Psoas muscle (tissue), 8 donors: ENCODE measurements around the gene ADM2. TPM values are rescaled to one million over a fixed set of nuclear protein-coding genes. Genes with fewer than 3 reads are reported as not detected.

Experiments
- ATAC-seq, 4 donors: fragments of 200-7000 bp; cut with Tn5 transposase; one replicate each; pipeline ENCODE4 v1.9.1; 2020; ENCODE audit warnings: moderate library complexity in 3 of 4, mild to moderate bottlenecking in 2 of 4
- DNase-seq, 2 donors: peaks; one replicate each; pipeline ENCODE4 v3.0.0-alpha.2; 2020
- H3K27ac ChIP-seq: fragments of 200-600 bp; one replicate; pipeline ENCODE4 v1.8.0; 2022
- H3K27me3 ChIP-seq, 3 donors: fragments of 200-600 bp in 1 of 3; one replicate each; pipeline versions ENCODE4 v1.6.1 to v1.8.0; 2013 to 2022; ENCODE audit warnings: low read length in 2 of 3, mild to moderate bottlenecking in 2 of 3, moderate library complexity in 1 of 3; ENCODE audit not compliant: insufficient read depth in 3 of 3
- H3K36me3 ChIP-seq, 2 donors: fragments of 200-600 bp in 1 of 2; one replicate each; pipeline versions ENCODE4 v1.6.1 to v1.8.0; 2013 to 2022; ENCODE audit warnings: low read depth in 1 of 2, mild to moderate bottlenecking in 1 of 2, moderate library complexity in 1 of 2; ENCODE audit not compliant: insufficient read depth in 1 of 2
- H3K4me1 ChIP-seq: fragments of 200-600 bp; one replicate; pipeline ENCODE4 v1.8.0; 2022
- H3K4me3 ChIP-seq: fragments of 200-600 bp; one replicate; pipeline ENCODE4 v1.8.0; 2022; ENCODE audit warnings: mild to moderate bottlenecking
- H3K9me3 ChIP-seq: fragments of 200-600 bp; one replicate; pipeline ENCODE4 v1.8.0; 2022
- WGBS, 3 donors: extraction: QIAGEN DNeasy Blood & Tissue Kit; methylation state at CpG; one replicate each; pipeline versions ENCODE4 v1.1.6 to v1.1.7; 2013; 5-methylcytosine and 5-hydroxymethylcytosine counted together
- intact Hi-C, 2 donors: fragments of 100-400 bp; cut with DNase I; formaldehyde crosslinking; loops; one replicate each; pipeline versions ENCODE4 v1.11.0 to v1.14.2; 2022
- polyA plus RNA-seq, 3 donors: library from polyadenylated mRNA; stranded (reverse); fragments of 200-250 nt; gene quantifications; one replicate each; pipeline ENCODE4 v1.2.3, GENCODE V29; 2013
- total RNA-seq, 4 donors: library from RNA; stranded (reverse); fragmentation: NEBNext Ultra II Directional in 2 of 4; extraction: Animal tissue kit (Norgen Biotek cat#: 25700) in 2 of 4; gene quantifications; one replicate each; pipeline versions ENCODE4 v1.2.1 to v1.2.4, GENCODE V29; 2021 to 2023
- TF ChIP-seq, protein P1 (sequence below): fragments of 200-600 bp; IDR thresholded peaks from one replicate; pipeline ENCODE4 v1.8.0; 2022; ENCODE audit warnings: antibody characterized with exemption
- donor health status: healthy with polysubstance abuse.
- donor health status: DM: no; HTN: no; CAD: no; lungs with moderate emphysema.
- donor health status: Bipolar disorder and iron deficiency.
- donor health status: healthy.
- donor health status: DM: yes; HTN: yes; CAD: no.
- donor health status: DM: no; HTN: no; CAD: no.
- donor health status: DM: no; HTN: no; CAD: no.
- donor health status: DM: yes; HTN: yes; CAD: no.

The ADM2 gene
- total and polyA plus RNA-seq, 7 donors, result 0.01 to 0.21 (median 0.05) TPM; not detected in 4

DNA sequence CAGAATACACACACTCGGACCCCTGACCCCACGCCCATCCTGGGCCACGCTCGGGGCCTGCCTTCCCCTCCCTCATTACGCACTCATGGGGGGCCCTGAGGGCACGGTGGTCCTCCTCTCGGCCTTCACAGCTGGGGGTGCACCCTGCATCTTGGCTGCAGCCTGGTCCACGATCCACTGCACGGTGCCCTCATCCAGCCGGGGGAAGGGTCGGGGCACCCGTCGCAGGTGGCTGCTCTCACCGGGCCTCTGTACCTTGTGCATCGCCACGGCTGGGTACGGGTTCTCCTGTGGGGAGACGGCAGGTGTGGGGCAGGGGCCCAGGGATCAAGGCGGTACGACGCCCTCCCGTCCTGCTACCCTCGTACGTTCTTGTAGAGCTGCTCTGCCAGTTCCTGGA, 16.9 kb upstream of the ADM2 start:
- Histone ChIP-seq H3K36me3 (peaks cover 3 to 83% of the 10 kb centered on the region in 2 donors), H3K4me1 (peaks cover 7% of the 10 kb centered on the region), H3K4me3 (no peak overlapping the region), H3K27ac (no peak overlapping the region), H3K27me3 (no peaks in the 10 kb centered on the region), H3K9me3 (no peaks in the 10 kb centered on the region)
- DNase-seq, result no peak
- 89 to 93% (median 91%) methylated on average over 24 of the region's 24 CpGs for WGBS, 3 donors
- no peak for ATAC-seq
- intact Hi-C loops, result no loop called here
- TF ChIP-seq, protein P1, sequence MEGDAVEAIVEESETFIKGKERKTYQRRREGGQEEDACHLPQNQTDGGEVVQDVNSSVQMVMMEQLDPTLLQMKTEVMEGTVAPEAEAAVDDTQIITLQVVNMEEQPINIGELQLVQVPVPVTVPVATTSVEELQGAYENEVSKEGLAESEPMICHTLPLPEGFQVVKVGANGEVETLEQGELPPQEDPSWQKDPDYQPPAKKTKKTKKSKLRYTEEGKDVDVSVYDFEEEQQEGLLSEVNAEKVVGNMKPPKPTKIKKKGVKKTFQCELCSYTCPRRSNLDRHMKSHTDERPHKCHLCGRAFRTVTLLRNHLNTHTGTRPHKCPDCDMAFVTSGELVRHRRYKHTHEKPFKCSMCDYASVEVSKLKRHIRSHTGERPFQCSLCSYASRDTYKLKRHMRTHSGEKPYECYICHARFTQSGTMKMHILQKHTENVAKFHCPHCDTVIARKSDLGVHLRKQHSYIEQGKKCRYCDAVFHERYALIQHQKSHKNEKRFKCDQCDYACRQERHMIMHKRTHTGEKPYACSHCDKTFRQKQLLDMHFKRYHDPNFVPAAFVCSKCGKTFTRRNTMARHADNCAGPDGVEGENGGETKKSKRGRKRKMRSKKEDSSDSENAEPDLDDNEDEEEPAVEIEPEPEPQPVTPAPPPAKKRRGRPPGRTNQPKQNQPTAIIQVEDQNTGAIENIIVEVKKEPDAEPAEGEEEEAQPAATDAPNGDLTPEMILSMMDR, result no peak

DNA sequence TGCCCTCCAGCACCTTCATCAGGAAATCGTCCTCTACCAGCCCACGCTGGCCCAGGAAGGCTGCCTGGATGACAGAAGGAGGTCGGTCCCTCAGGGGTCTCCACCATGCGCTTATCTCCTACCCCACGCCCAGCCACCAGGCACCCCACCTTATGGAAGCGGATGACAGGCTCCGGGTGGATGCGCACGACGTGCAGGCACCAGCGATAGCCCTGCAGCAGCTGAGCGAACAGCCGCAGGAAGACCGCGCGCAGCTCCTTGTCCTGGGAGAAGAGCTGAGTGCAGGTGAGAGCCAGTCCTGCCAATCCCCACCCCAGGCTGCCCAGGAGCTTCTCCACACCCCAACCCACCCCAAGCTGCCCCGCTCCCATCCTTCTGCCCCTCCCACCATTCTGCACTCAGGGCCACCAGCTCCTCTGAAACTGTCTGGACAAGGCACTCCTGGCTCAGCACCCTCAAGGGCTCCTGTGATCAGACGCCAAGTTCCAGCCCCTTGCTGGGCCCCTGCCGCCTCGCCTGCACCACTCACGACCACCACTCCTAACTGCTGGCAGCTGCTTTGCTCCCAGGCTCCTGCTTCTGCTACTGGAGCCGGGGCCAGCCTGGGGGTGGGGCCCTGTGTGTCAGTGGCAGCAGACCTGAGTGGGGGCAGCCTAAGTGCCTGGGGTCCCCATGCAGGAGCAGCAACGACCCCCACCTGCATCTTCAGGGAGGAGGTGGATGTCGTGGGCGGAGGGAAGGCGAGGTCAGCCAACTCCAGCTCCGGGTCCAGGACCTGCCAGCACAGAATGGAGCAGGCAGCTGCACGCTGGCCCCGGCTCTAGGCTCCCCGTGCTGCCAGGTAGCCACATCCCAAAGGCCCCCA, 16.0 kb upstream of the ADM2 start:
- no peaks in the 10 kb centered on the region for H3K27me3 ChIP-seq
- H3K4me3 ChIP-seq, result no peak overlapping the region
- DNase-seq (no peak), ATAC-seq (no peak)
- H3K9me3 ChIP-seq, result no peaks in the 10 kb centered on the region
- no peak overlapping the region for H3K27ac ChIP-seq
- TF ChIP-seq, protein P1, result no peak
- peaks cover 14% of the 10 kb centered on the region for H3K4me1 ChIP-seq
- 90 to 92% (median 90%) methylated on average over 30 of the region's 30 CpGs for WGBS, 3 donors
- H3K36me3 ChIP-seq, result peaks cover 3 to 74% of the 10 kb centered on the region in 2 donors
- intact Hi-C loops, result no loop called here

DNA sequence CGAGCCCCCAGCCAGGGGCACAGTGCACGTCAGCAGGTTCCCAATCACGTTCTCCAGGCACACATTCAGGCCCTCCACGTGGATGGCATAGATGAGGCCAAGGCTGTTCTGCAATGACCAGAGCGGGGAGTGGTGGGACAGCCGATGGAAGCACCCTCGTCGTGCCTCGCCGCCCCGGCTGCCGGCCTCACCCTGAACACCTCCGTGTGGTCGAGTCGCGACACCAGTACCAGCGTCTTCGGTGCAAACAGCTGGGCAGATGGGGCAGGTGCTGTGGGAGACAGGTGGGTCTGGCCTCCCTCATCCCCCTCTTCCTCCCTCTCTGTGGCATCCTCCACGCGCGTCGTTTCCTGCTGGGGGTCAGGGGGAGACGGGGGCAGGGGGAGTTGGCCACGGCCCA, 14.0 kb upstream of the ADM2 start:
- no peak for DNase-seq
- Histone ChIP-seq H3K4me1 (peaks cover 35% of the 10 kb centered on the region), H3K36me3 (peaks cover 3 to 54% of the 10 kb centered on the region in 2 donors), H3K27me3 (no peaks in the 10 kb centered on the region), H3K4me3 (no peak overlapping the region), H3K9me3 (no peaks in the 10 kb centered on the region), H3K27ac (no peak overlapping the region)
- intact Hi-C loops, result no loop called here
- ATAC-seq, result no peak
- WGBS, 3 donors, result 90 to 92% (median 91%) methylated on average over 19 to 24 of the region's 24 CpGs
- TF ChIP-seq, protein P1, result no peak

DNA sequence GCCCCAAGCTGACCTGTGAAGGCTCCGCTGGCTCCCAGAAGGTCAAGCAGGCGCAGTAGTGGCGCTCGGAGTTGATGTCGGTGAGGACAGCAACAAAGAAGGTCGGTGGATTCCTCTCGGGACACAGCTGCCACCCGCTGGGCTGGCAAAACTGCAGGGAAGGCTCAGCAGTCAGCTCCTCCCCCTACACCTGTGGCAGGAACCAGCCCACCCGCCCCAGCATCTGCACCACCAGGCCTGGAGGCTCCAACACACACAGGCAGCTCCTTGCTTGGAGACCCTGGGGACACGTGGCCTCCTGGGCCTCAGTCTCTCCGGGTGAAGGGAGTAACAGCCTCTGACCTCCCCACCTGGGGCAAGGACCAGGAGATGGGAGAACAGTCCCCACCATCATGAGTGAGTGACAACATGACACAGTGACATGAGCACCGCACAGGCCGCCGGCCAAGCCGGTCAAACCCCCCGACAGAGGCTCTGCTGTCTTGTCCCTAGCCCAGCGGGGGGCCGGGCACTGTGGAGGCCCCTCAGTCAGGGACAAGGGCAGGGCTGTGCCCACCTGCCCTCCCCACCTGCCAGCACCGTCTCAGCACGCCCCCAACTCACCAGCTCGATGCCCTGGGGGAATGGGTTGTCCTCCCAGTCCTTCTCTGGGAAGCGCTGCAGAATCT, 13.4 kb upstream of the ADM2 start:
- DNase-seq (no peak), ATAC-seq (no peak)
- Histone ChIP-seq H3K4me3 (no peak overlapping the region), H3K36me3 (peaks cover 3 to 48% of the 10 kb centered on the region in 2 donors), H3K27ac (no peak overlapping the region), H3K4me1 (peaks cover 40% of the 10 kb centered on the region), H3K27me3 (no peaks in the 10 kb centered on the region), H3K9me3 (no peaks in the 10 kb centered on the region)
- TF ChIP-seq, protein P1, result no peak
- WGBS, 3 donors, result 83 to 86% (median 85%) methylated on average over 19 to 22 of the region's 22 CpGs
- intact Hi-C loops, result no loop called here
